HG03575 (cell line): ENCODE measurements around the gene IL11RA.

Experiments
- ATAC-seq: cut with Tn5 transposase; IDR thresholded peaks from one replicate; pipeline ENCODE4 v1.9.1; 2021; ENCODE audit not compliant: unreplicated experiment, insufficient number of reproducible peaks, low FRiP score; ENCODE audit errors: extremely low read depth

The IL11RA gene

DNA sequence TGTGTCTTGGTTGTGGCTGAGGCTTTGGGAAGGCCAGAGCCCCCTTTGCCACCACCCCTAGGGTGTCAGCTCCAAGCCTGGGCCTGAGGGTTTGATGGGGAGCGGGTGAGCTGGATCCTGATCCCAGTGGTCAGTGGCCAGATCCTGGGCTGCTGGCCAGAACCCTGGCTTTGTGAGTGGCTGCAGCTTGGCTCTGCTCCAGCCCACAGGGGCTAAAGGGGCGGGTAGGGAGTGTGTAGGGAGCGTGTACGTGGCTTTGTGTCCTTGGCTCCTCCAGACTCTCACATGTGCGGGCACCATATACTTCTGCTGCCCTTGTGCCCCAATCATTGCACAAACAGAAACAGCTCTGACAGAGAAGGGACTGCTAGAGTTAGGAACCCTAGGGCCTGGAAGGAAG, 1.2 kb upstream of the IL11RA start:
- no peak for ATAC-seq

DNA sequence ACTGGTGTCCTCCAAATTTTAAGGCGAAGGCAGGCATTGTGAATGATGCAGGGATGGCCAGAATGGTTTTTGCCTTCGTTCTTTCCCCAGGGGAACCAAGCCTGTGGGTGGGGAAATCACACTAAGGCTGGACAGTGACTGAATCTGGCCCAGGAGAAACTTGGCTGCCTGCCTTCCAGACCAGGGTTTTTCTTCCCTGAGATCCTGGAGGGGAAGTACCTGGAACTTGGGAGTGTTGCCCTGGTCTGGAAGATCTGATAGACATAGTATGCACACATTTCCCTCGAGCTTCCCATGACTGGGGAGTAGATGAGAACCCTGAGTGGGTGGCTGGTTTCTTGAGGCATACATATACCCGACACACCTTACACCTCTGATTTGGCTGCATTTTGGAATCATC, 664 bp upstream of the IL11RA start:
- ATAC-seq, result no peak

DNA sequence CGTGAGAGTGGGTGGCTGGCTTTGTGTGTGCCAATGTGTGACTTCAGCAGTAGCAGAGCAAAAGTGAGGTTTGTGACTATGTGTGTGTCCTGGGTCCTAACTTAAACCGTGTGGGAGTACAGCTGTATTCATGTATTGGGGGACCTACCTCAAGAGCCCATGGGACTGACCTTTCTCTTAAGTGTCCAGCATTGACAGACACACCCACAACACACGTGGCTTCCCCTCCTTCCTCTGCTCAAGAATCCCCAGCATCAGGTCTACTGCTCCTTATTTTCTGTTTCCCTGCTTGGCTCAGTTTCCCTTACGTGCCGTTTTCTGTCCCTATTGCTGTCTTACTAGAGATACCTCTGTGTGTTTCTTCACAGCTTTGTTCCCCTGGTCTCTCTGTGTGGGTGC, 616 bp downstream of the IL11RA start:
- no peak for ATAC-seq

DNA sequence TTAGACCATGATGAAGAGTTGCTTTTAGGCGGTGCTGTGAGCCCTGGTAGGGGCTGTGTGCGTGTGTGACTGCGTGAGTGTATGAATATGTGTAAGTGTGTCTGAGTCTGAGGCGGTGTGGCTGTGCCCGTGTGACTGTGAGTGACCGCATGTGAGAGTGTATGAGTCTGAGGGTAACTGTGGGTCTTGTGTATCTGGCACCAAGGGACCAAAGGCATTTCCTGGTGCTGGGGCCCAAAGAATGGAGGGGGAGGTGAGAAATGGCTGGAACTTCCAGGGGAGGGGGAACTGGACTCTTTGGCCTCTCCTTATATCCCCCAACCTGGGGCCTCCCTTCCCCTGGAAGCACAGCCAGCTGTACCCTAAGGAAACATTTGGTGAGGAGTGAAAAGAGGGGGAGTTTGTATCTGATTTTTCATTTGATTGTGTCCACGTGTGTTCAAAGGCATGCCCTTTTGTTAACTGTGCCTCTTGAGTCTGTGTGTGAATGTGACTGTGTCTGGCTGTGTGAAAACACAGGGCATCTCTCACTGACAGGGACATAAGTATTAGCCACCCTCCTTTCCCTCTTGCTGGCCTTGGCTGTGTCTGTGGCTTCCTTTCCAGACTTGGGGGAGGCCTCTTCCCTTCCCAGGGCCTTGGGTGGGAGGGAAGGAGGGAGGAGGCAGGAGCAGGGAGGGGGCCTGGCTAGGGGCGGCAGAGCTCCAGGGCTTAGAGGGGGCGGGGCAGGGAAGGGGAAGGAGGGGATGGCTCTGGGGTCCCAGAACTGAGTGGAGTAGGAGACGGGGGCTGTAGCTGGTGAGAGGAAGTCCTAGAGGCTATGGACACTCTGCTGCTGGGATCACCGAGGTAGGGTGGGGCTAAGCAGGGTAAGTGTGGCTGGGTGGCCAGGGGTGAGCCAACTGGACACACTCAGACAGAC, 1.4 kb downstream of the IL11RA start:
- ATAC-seq, result no peak

DNA sequence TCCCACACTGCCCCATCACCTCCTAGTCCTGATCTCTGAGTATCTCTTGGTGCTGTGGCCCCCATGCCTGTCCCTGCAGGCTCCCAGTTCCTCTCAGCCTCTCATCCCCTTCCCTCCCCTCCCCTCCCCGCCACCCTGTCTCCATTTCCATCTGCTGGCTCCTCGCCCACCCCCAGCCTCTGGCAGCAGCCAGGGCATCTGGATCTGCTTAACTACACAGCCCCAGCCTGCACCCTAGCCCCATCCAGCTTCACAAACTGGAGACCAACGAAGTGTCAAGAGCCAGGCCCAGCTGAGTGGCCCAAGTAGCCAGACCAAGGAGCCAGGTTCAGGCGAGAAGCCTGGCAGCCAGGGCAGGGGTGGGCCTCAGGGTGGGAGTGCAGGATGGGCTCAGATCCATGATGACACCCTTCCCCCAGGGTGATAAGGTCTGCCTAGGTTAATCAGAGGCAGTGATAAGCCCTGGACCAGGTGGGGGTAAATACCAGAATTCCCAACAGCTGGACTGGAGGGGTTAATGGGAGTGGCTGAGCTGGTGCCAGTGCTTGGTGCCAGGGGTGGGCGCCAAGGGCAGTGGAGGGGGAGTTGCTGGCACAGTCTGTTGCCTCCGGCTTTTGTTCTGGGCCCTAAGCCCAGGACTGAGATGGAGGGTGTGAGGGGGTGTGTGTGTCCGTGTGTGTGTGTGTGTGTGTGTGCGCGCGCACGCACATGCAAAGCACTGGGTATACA, 2.5 kb downstream of the IL11RA start:
- no peak for ATAC-seq

DNA sequence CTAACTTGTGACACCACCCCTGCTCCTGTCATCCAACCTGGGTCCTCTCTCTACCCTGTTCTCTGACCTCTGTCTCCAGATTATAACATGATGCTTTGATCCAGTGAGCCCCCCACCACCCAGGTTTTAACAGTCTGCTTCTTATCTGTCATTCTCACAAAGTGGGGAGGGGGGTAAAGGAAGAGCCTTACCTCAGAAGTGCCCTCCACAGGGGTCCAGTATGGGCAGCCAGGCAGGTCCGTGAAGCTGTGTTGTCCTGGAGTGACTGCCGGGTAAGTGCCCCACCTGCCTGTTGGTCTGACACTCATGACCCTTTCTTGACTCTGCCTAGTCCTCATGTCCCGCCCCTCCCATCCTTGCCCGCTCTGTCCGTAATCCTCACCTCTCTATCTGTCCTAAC, 3.4 kb downstream of the IL11RA start:
- ATAC-seq, result no peak

DNA sequence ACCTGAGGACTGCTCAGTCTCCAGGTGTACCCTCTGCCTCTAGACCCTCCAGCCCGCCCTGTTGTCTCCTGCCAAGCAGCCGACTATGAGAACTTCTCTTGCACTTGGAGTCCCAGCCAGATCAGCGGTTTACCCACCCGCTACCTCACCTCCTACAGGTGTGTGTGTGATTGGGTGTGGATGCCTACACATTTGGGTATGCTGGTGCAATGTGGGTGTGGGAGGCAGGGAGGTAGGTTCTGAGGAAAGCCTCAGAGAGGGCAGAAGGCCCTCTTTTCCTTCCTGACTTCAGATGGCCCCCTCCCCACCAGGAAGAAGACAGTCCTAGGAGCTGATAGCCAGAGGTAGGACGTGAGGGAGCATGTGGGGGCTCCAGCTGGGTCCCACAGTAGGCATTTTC, 5.0 kb downstream of the IL11RA start:
- ATAC-seq, result no peak

DNA sequence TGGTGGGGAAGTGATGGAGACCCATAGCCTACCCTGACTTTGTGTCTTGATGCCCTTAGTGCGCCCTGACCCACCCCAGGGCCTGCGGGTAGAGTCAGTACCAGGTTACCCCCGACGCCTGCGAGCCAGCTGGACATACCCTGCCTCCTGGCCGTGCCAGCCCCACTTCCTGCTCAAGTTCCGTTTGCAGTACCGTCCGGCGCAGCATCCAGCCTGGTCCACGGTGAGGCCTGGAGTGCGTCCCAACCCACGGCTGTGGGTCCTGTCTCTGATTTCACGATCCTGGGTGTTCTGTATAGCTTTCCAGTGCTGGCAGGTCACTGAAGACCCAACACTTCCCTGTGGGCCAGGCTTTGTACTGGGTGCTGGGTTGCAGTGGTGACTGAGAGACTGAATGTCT, 6.5 kb downstream of the IL11RA start:
- no peak for ATAC-seq

DNA sequence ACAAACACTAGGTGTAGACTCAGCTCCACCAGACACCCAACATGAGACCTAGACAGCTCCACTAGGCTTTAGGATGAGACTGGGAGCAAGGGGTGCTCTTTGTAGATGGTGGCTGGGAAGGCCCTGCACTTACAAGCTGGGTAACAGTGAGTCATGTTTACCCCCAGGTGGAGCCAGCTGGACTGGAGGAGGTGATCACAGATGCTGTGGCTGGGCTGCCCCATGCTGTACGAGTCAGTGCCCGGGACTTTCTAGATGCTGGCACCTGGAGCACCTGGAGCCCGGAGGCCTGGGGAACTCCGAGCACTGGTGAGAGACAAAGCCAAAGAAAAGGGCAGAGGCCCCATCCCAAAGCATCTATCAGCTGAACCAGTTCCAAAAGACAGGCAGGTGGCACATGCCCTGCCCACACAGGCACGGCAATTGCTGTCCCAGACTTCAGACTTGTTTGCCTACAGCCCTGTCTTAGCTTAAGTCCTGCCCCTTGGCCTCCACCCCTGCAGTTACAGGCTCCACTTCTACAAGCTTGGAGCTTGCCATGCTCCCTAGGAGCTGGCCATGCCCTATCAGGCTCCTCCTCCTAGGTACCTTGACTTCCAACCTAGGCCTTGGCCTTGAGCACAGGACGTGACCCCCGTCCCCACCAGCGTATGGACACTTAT, 7.7 kb downstream of the IL11RA start:
- no peak for ATAC-seq

DNA sequence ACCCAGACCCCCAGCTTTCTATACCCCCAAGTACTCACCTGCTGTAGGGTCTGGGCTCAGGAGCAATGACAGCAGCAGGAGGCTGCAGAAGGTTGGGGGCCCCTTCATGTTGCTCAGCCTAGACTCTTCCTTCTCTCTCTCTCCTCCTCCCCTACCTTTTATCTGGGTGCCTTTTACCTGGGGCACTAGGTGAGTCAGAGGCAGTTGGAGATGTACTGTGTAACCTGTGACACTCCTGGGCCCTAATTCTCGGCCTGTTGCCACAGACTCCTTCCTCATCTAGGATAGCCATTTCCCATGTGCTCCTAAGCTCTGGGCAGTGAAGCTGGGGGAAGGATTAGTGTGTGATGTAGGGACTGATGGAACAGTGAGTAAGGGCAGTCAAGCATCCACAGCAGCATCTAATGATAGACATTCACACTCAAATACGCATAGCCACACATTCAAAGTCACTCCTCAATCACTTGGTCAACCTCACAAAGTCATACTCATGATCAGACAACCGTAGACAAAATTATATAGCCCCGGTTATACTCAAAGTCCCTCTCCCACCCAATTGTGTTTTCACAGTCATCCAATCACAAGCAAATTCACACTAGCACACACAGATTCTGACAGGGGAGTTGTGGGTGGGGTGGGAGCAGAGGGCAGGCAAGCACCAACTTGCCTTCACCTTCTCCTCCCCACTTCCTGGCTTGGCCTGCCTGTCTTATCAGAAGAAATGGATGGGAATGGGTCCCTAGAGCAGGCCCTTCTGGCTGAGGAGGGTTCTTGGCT, 10.7 kb downstream of the IL11RA start, which contains the start of gene CCL27:
Gene CCL27, minus strand, starts transcription at position 132 of the 777 bp plus-strand sequence. Its CDS starts 24 bp downstream, at position 108.
- ATAC-seq, result no peak

DNA sequence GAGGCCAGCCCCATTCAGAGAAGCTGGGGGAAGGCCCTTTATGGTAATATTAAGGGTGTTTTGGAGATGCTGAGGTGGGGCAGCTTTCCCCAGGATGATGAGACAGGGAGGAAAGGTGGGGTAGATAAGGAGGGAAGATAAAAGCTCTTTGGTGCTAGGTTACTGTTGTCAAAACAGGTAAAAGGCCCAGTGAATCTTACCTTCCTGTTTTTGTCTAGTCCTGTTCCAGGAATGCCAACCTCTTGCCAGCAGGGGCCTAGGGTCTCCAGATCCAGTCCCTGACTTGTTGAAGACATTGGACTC, 11.3 kb downstream of the IL11RA start:
- no peak for ATAC-seq

DNA sequence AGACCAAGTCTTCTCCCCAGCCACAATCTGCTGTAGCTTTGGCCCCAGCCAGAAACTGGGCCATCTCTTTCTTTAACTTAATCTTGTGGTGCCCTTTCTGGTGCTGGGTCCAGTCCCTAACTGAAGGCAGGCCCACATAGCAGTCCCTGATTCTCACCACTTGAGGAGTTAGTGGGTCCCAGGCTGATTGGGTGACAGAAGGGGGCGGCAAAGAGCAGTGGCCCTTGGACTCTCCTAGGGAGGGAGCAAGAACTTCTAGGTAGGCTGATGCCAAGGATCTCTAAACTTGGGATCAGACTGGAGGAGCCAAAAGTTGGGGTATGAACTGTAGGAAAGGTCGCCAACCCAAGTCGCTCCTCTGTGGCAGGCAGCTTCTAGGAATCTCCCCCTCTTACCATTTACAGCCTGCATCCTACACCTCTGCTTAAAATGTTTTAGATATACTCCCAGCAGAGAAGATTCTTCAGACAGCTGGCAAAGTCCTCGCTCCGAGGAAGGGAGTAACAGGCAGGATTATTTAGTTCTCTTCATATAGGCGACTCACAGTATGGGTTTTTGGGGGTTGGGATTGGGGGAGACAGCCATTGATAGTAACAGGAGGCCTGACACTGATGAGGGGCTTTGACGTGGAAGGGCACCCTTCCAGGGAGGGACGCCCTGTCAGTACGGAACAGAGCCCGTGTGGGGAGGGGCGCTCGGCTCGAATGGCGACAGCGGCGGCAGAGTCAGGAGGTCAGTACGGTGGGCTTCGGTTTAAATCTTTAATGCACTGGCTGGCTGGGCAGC, 12.5 kb downstream of the IL11RA start:
- no peak for ATAC-seq

DNA sequence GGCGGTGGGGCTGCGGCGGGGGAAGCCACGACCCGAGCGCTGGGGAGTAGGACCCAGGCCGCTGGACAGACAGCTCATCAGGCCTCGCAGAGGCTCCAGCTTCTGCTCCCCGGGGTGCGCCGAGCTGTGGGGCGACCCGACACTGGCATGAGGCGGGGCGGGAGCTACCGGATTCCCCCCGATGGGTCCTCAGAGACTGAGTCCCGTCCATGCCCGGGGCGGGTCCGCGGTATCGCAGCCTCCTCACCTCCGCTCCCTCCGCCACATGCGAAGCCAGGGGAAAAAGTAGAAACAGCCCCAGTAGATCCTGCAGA, 13.0 kb downstream of the IL11RA start:
- ATAC-seq, result no peak

DNA sequence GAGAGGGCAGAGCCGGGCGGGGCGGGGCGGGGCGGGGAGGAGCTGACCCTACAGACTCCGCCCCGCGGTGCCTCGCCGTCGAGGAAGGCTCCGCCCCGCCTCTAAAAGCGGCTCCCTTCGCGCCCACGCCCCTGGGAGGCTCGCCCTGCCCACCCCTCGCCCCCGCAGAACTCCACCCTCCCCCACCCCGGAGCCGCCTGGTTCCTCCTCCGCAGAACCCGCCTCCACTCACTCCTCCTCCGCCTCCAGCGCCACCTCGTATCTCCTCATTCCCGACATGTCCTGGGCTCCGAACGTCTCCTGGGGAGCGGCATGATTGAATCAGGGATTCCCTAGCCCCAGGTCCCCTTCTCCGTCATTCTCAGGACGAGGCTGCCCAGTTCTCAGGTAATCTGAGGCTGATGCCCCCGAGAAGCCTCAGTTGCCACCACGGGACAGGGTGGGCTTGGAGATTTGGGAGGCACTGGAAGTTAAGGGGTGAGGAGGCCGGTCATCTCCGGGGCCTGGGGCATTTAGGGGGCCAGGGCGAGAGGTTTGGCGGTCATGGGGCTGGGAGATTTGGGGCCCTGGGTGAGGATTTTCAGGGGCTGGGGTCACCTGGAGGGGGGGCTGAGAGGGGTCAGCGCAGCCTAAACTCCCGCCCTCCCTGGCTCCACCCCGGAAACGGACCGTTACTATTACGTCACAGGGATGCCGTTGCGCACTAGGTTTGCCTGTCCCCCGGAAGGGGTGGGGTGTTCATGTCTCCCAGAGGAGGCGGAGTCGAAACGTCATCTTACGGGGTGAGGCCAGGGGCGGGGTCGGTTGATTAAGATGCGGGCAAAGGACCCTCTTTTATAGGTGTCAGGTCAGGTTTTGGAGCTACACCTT, 13.6 kb downstream of the IL11RA start:
- ATAC-seq, result no peak

DNA sequence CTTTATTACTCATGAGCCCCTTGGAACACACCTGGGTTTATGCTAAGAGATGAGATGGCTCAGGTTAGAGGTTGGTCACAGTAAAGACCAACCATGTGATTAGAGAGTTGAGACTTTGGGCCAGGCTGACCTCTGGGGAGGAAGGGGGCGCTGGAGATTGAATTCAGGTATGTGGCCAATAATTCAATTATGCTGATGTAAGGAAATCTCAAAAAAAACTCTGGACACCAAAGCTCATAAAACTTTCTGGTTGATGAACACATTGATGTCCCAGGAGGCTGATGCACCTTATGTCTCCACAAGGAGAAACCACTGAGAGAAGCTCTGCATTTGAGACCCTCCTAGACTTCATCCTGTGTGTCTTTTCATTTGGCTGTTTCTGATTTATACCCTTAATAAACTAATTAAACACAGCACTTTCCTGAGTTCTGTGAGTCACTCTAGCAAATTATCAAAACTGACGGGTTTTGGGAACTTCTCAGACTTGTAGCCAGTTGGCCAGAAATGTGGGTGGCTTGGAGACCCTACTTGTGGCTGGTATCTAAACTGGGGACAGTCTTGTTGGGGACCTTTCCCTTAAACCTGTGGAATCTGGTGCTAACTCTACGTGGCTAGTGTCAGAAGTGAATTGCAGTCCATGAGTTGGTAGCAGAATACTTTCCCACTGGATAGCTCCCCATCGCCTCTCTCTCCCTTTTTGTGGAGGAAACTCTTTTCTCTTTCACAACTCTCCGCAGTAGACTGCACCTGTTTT, 18.0 kb downstream of the IL11RA start:
- no peak for ATAC-seq

DNA sequence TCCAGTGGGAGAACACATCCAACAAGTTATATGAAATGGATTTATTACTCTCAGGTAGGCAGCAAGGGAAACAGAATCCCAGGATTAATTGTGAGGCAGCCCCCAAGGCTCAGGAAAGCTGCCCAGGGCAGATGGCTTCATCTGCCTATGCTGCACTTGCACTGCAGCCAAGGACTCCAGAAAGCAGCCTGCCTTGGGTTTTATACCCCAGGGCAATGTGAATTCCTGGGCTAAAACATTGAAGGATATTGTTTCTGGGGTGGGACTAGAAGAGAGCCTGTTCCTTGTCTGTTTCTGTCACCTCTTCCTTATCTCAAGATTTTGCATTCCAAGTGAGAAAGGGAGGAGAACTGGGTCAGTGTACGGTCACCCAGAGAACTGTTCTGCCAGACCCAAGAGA, 19.3 kb downstream of the IL11RA start:
- no peak for ATAC-seq

DNA sequence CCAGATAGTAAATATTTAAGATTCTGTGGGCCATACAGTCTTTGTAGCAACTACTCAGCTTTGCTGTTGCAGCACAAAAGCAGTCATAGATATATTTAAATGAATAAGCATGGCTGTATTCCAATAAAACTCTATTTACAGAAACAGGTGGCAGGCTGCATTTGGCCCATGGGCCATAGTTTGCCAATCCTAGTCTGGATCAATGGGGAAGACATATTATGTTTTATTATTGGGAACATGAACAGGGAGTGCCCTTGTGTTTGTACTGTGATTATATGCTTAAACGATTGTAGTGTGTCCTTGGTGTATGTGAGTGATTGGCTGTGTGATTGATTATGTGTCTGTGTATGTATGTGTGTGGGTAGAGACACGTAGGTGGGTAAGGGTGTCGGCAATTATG, 22.5 kb downstream of the IL11RA start:
- ATAC-seq, result no peak
